ENCODE measurements around the gene RREB1.
A peak's percentile ranks its signal among the peaks of the same experiment; 100 is the strongest.

RREB1 gene, protein sequence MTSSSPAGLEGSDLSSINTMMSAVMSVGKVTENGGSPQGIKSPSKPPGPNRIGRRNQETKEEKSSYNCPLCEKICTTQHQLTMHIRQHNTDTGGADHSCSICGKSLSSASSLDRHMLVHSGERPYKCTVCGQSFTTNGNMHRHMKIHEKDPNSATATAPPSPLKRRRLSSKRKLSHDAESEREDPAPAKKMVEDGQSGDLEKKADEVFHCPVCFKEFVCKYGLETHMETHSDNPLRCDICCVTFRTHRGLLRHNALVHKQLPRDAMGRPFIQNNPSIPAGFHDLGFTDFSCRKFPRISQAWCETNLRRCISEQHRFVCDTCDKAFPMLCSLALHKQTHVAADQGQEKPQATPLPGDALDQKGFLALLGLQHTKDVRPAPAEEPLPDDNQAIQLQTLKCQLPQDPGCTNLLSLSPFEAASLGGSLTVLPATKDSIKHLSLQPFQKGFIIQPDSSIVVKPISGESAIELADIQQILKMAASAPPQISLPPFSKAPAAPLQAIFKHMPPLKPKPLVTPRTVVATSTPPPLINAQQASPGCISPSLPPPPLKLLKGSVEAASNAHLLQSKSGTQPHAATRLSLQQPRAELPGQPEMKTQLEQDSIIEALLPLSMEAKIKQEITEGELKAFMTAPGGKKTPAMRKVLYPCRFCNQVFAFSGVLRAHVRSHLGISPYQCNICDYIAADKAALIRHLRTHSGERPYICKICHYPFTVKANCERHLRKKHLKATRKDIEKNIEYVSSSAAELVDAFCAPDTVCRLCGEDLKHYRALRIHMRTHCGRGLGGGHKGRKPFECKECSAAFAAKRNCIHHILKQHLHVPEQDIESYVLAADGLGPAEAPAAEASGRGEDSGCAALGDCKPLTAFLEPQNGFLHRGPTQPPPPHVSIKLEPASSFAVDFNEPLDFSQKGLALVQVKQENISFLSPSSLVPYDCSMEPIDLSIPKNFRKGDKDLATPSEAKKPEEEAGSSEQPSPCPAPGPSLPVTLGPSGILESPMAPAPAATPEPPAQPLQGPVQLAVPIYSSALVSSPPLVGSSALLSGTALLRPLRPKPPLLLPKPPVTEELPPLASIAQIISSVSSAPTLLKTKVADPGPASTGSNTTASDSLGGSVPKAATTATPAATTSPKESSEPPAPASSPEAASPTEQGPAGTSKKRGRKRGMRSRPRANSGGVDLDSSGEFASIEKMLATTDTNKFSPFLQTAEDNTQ (N-terminal part only)

DNA sequence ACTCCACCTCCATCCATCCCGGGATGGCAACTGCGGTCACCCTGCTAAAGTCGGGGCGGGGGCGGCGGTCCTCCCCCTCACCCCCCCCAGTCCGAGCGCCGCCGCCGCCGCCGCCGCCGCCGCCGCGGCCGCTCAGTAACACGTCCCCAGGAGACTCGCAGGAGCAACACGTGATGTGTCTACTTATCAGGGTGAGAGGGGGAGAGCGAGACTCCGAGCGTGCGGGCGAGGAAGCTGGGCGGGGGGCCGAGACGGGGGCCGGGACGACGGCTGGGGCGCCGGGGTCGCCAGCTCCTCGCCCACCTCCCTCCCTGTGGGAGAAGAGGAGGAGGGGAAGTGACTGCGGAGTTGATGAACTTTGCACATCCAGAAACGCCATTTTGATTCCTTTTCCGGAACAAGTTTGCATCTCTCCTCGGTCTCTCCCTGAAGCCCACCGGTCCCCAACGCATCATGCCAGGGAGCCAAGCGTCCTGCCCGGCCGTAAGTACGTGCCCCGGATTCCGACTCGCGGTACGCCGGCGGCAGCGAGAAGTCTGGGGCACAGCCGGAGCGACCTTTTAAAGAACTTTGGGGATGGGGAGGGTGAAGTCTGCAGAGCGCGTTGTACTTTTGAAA is at the start of gene RREB1:
Gene RREB1 (plus strand): TSS at position 384 of the 618 bp plus-strand sequence. CDS start 73,951 bp downstream, outside the sequence.
- H3K4me3 ChIP-seq (ENCODE audit: low read depth, low read length), result peak within 1 kb of the TSS; percentile 91

DNA sequence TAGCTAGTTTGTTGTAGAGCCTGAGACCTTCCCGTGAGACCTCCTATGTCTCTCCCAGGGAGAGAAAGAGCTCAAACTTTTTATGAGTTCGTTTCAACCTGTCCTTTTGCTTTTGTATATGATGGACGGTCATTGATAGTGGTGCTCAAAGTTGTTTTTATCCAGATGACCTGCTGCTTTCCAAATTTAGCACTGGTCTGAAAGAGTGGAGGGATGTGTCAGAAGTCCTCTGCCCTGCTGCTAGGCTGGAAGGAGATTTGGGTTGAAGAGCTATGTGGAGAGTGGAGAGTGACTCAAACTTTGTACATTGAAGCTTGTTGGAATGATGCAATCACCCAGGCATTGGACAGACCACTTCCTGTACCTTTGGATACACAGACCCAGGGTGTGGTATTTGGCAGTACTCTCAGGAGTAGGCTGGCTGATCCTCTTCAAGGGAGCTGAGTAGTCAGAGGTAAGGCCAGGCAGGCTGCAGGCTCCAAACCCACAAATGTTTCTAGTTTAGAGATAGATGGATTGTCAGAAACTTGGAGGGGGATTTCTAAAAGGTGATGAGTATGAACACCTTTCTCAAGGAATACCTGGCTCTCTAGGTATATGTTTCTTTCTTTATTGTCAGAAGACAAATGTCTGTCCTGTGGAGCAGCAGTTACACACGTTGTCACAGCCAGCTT is 49.4 kb upstream of the RREB1 start:
- H3K4me3 ChIP-seq (ENCODE audit: low read depth, low read length), result no peak overlapping the region

DNA sequence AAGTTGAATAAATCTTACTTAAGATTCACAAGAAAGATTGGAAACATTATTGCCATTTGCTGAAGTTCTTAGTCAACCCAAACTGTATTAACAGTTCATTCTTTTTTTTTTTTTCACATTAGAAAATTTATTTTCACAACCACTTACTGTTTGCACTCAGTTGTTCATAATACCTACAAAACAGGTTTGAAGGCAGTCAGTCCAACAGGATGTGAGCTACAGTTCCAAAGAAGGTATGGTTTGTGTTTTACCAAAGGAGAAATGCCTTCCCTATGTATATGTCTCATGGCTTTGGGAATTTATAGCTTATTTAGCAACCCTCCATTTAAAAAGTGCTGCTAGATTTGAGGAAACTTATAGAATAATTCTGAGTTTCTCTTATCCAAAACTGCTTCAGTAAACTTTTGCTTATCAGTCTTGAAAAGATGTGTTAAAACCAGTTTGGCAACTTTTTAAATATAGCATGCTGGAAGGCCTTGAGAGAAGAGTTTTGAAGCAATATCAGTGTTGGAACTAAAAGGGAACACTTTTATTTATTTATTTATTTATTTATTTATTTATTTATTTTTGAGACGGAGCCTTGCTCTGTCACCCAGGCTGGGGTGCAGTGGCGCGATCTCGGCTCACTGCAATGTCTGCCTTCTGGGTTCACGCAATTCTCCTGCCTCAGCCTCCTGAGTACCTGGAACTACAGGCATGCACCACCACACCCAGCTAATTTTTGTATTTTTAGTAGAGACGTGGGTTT is 46.8 kb upstream of the RREB1 start:
- no peak overlapping the region for H3K4me3 ChIP-seq (ENCODE audit: low read depth, low read length)

DNA sequence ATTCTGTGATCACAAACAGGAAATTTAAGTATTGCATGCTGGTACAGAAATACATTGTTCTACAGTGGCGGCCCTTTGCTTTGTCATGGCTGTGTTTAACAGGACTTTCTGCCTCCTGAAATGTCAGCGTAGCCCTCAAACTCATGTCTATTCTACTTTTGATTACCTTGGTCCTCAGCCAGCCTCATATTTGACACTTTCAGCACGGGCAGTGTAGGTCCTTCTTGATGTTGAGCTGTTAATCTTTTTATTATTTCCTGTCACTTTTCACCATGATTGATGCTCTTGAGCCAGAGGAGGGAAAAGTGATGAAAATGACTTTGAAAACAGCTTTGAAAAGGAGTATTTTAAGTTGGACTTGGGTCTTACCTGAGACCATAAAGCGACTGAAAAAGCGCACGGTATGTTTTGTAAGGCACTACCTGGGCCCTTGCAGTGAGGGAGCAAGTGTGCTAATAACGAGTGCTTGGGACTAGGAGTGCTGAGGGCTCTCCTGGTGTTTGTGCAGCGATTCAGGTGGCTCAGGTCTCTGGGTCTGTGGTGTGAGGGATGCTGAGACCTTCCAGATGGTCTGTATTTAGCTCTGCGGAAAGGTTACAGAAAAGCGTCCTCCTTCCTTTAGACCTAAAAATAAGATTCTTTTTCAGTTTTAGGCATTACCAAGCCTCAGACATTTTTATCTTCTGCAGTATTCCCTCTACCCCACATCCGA is 45.2 kb upstream of the RREB1 start:
- H3K4me3 ChIP-seq (ENCODE audit: low read depth, low read length), result no peak overlapping the region

DNA sequence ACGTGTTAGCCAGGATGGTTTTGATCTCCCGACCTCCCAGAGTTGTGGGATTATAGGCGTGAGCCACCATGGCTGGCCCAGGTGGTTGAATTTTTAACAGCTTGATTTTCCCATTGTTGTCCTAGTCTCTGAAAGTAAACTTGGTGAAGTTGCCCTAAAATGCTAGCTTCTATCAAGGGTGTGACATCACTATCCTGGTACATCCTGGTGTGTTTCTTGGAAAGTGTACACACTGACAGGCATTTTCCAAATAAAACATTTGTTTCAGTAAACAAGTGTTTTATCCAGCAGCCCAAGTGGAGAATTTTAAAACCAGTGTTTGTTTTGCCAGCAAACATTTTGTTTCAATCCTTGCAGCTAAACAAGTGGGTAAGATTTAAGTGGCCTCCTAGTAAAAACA is 40.5 kb upstream of the RREB1 start:
- H3K4me3 ChIP-seq (ENCODE audit: low read depth, low read length), result no peak overlapping the region

DNA sequence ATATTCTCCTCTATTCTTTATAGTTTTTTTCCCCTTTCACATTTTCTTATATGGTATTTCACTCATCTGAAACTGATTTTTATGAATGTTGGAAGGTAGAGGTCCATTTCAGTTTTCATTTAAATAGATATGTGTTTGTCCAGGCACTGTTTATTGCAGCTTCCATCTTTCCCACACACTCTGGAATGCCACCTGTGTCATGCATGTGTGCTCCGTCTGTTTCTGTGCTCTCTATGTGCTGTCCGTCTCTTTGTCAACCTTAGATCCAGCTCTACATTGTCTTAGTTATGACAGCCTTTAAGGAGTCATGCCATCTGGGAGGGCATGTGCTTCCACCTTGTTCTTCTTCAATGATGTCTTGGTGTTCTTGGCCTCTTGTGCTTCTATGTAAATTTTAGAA is 36.4 kb upstream of the RREB1 start:
- H3K4me3 ChIP-seq (ENCODE audit: low read depth, low read length), result no peak overlapping the region

DNA sequence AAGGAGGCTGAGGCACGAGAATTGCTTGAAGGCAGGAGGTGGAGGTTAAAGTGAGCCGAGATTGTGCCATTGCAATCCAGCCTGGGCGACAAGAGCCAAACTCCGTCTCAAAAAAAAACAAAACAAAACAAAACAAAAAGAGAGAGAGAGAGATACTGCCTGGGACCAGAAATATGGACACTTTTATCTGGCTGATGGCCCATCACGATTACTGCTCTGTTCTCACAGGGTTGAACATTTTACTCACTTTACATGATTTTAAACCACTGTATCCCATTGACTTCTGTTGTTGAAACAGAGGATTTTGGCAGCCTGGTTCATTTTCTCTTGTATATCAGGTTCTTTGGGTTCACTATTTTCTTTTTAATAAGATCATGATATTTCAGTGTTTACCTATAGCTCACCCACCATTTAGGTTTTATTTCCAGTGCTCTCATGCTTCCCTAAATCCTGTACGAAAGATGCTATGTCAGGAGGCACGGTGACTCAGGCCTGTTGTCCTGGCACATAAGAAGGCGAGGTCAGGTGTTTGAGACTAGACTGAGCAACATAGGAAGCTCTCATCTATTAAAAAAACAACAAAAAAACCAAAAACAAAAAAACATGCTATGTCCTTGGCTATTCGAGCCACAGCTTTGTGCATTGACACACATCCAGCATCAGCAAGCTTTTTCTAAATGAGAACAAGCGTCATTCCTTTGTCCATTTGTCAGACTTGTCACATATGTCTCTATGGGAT is 34.5 kb upstream of the RREB1 start:
- H3K4me3 ChIP-seq (ENCODE audit: low read depth, low read length), result no peak overlapping the region

DNA sequence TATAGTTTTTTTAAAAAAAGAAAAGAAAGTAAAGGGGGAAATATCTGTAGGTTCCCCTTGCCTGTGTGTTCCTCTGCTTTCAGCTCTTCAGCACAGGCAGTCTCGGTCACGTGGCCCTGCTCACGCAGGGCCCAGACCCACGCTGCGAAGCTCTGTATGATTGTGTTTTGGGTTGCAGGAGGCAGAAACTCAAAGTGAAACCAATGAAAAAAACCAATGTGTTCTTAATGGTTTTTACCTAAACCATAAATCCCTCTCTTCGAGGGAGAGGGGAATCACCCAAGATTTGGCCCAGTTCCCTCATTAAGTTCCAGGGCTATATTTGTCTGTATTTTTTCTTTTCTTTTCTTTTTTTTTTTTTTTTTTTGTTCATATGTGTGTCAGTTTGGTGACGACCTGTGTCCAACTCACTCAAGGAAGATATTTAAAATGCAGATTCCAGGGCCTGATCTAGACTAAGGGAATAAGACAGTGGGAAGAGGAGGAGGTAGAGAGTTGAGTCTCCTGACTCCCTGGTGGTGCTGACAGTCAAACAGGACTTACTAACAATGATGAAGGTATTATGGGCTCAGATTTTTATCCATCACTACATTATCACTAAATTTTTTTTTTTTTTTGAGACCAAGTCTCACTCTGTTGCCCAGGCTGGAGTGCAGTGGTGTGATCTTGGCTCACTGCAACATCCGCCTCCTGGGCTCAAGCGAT is 33.8 kb upstream of the RREB1 start:
- H3K4me3 ChIP-seq (ENCODE audit: low read depth, low read length), result no peak overlapping the region

DNA sequence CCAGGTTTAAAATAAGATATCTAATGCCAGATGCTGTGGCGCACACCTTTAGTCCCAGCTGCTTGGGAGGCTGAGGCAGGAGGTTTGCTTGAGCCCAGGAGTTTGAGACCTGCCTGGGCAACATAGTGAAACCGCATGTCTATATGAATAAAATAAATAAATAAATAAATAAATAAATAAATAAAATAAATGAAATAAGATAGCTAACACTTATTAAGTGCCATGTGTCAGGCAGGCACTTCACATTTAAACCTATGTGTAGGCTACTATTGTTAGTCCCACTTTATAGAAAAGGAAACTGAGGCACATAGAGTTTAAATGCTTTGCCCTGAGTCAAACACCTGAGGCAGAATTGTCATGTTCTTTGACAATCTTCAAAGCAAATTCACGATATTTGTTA is 32.9 kb upstream of the RREB1 start:
- no peak overlapping the region for H3K4me3 ChIP-seq (ENCODE audit: low read depth, low read length)

DNA sequence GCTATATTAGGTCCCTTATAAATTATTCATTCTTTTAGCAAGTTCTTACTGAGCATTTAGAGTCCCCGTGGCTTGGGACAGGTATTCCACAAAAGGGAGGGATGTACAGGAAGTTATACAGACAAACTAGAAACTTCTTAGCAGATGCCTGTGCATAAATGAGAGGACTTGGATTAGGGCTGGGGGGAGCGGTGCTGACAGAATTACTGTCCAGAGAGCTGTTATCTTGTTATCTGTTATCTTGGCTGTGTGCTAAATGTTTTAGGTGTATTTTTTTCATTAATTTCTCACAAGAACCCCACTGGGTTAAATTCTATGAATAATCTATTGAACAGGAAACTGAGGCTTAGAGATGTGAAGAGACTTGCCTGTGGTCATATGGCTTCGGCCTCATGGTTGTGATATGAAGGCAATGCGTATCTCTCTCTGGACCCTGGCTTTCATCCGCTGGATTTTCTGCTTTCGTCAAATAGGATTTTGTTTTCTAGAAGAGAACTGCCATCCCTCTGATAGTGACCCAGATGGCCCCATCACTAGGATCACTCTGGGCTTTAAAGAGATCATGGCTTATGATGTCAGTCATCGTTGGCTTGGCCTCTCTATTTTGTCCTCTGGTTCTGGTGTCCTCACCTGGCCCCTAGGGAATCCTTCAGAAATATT is 32.3 kb upstream of the RREB1 start:
- no peak overlapping the region for H3K4me3 ChIP-seq (ENCODE audit: low read depth, low read length)

DNA sequence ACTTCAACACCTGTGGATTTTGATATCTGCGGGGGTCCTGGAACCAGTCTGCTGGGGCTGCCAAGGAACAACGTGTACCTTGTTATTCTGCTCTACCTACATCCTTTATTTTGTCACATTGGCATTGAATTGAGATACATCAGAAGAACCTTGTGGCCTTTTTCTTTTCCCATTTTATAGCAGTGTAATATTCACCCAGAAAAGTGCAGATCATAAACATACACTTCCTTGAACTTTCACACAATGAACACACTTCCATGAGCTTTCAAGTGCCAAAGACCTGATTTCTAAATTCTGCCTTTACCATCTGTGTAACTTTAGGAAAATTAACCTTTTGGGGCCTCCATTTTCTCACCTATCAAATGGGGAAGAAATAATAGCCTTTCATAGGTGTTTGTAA is 29.9 kb upstream of the RREB1 start:
- no peak overlapping the region for H3K4me3 ChIP-seq (ENCODE audit: low read depth, low read length)

DNA sequence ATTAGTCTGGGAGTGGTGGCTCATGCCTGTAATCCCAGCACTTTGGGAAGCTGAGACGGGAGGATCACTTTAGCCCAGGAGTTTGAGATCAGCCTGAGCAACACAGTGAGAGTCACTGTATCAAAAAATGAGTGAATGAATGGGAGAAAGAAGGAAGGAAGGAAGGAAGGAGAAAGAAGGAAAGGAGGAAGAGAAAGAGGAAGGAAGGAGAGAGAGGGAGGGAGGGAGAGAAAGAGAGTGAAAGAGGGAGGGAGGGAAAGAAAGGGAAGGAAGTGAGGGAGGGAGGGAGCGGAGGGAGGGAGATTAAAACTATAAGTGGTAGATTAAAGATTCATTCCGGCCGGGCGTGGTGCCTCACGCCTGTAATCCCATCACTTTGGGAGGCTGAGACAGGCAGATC is 28.9 kb upstream of the RREB1 start:
- no peak overlapping the region for H3K4me3 ChIP-seq (ENCODE audit: low read depth, low read length)

DNA sequence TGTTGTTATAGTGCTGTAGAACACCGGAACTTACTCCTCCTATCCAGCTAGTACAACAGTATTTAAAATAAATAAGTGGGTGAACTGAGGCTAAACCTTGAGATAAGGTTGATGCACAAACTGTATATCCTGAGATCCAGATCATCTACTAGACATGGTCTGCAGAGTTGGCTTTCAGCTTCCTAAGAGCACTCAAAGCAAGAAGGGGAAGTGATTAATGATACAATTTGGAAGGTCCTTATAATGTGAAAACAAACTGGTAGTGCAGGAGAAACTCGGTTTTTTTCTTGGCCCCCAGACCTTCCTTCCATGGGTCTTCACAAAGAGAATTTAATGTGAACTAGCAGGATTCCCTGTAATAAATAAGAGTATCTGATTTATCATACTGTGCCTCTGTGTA is 27.4 kb upstream of the RREB1 start:
- no peak overlapping the region for H3K4me3 ChIP-seq (ENCODE audit: low read depth, low read length)

DNA sequence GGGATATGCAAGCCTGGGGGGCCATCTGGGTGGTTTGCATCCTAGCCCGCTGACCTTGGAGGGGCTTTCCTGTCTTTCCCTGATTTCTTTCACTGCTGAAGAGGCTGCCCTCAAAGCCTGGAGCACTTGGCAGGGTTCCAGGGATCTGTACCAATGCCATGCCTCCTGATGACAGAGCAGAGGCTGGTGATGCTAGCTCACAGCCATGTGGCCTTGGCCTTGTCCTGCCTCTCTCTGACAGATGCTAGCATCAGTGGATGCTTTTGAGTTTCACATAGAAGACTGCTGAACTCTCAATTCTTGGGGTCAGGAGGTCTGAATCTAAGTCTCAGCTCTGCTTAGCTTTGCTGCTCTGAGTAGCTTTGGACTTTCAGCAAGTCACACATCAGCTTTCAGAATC is 21.9 kb upstream of the RREB1 start:
- H3K4me3 ChIP-seq (ENCODE audit: low read depth, low read length), result no peak overlapping the region

DNA sequence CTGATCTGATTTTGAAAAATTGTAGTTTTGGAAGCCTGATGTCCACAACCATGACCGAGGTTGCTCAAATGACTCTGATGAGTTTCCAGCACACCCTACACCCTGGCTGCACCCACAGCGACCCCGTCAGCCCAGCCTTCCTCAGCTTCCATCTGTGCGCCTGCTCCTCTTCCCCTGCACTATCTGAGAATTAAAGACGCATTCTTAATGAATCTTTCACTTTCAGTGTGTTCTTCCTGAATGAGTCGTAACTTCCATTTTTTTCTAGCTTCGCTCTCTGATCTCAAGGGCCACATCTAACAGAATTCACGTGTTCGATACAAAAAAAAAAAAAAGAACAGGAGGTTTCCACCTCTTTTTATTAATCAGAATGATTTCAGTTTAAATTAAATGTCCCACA is 21.3 kb upstream of the RREB1 start:
- H3K4me3 ChIP-seq (ENCODE audit: low read depth, low read length), result no peak overlapping the region

DNA sequence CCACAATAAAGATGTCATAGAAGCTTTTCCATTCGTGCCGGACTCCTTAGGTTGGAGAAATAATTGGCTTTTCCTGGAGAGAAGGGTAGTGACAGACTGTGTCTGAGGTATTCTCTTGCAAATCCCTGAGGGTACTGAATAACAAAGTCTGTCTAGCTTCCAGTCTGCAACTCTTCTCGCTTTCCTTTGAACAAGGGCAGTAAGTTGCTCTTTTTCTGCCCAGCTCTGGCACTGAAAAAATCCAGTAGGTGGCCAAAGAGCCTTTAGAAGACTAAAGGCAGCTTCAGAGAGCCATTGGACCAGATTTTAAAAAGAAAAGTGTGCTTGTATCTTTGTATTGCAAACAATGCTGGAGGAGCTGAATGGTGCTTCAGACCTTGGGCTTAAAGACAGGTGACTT is 20.7 kb upstream of the RREB1 start:
- H3K4me3 ChIP-seq (ENCODE audit: low read depth, low read length), result no peak overlapping the region

DNA sequence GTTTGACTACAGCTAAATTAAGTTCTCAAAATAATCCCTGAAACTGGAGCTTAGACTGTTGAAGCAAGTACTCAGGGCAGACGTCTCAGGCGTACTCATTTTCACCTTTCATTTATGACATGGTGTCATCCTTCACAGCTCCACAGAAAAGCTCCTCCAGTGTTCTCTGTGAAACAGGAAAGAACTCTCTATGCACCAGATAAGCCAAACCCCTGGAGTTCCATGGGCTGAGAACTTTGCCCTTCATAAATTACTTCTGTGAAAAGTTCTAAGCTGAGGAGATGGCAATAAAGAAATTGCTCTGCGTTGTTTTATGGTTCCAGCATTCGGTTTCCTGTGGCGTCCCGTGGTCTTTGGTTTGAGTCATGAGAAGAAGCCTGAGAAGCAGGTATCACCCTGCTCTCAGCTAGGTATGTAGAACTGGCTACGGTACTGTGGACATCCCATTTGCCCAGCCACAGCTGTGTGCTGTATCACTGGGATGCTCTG is 20.2 kb upstream of the RREB1 start:
- no peak overlapping the region for H3K4me3 ChIP-seq (ENCODE audit: low read depth, low read length)
